GM18873 (cell line): Measurements from ENCODE around the gene GIT2.

ENCODE experiments used
- ATAC-seq: cut with Tn5 transposase; IDR thresholded peaks from one replicate; pipeline ENCODE4 v1.9.1; 2021; ENCODE audit warnings: mild to moderate bottlenecking, moderate library complexity, moderate number of reproducible peaks; ENCODE audit not compliant: unreplicated experiment, low FRiP score

GIT2 gene

DNA sequence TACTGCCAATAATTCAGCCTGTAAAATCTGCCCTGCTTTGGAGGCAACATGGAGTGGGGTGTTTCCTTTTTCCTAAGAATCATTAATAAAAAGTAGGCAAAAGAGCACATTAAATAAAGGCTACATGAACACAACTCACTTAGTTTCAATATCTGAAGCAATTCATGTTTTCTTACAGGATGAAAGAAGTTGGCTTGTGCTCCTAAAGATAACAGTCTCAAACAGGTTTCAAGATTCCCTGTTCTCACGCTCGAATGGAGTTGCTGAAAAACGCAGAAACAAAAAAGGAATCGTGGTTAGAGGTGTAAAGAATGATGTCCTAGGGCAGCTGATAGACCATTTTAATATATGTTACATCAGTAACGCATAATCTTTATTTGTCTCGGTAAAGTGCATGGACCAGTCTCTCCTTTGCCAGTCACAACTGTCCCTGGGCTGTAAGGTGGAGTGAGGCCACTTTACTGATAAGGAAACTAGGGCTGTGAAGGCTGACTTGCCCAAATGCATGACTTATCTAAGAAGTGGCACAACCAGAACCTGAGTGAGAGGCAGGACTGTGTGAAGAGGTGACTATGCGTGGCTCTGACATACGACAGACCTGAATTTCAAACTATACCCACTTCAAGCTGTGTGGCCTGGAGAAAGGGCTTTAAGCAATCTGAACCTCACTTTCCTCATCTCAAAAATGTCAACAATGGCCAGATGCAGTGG lies 12.6 kb downstream of the GIT2 start:
- no peak for ATAC-seq

- ATAC-seq: no peak
These were observed 14.0 kb downstream of the GIT2 start for GRCh38 chr12:109982210-109982609.

DNA sequence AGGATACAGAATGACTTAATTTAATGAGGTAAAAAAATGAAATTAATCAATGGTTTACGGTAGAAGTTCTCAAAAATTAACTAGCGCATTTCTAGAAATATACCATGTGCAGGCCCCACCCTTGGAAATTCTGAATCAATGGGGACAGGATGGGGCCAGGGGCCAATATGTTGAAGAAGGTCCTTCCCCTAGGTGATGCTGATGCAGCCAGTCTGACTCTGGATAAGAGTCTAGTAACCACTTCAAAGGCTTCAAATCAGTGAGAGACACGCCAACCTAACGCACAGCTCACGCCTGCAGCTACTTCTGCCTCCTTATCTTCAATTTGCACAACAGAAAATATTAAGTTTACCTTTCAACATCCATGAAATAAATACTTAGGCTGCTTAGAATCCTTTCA lies 14.9 kb downstream of the GIT2 start:
- ATAC-seq: no peak

DNA sequence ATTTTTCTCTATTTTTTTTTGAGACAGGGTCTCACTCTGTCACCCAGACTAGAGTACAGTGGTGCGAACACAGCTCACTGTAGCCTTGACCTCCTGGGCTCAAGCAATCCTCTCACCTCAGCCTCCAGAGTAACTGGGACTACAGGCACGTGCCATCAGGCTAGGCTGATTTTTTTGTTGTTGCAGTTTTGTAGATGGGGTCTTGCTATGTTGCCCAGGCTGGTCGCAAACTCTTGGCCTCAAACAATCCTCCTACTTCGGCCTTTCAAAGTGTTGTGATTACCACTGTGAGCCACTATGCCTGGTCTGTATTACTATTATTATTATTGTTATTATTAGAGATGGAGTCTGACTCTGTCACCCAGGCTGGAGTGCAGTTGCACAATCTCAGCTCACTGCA lies 23.3 kb downstream of the GIT2 start:
- no peak for ATAC-seq

DNA sequence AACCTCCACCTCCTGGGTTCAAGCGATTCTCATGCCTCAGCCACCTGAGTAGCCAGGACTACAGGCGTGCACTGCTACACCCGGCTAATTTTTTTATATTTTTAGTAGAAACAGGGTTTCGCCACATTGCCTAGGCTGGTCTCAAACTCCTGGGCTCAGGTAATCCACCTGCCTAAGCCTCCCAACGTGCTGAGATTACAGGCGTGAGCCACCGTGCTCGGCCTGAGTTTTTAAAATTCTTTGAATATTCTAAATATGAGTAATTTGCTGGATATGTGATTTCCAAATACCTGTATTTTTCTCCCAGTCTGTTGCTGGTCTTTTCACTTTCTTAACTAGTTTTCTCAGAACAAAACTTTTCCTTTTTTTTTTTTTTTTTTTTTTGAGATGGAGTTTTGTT lies 27.4 kb downstream of the GIT2 start:
- ATAC-seq: no peak

- ATAC-seq: no peak
These were observed 28.1 kb downstream of the GIT2 start for GRCh38 chr12:109968032-109968420.

DNA sequence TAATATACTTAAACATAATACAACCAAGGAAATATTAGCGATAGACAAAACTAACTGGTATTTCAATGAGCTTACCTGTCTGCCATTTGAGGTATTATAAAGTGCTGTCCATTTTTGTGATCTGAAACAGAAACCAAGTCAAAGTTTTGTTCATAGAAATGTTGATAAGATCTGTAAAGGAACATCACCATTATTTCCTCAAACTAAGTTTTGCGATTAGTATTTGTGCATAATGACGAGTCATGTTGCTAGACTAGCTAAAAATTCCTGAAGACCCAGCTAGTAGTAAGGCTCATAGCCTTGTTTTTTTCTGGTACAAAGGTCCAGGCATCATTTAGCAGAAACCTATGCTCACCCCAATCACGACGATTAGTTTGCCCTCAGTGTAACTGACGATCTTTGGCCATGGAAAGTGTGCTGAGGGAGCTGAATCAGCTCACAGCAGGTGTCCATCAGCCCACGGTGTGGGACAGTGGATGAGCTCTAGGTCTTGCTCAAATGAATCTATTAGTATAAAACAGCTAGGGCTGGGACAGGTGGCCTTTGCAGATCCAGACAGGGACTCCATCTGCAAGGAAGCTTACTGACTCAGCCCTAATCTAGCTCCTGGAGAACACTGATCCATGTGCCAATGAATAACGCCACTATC lies 28.7 kb downstream of the GIT2 start:
- no peak for ATAC-seq

- no peak for ATAC-seq
These were observed 29.6 kb downstream of the GIT2 start for GRCh38 chr12:109966546-109966945.

GRCh38 chr12:109963743-109964429 lies 32.3 kb downstream of the GIT2 start:
- ATAC-seq: no peak

- no peak for ATAC-seq
These were observed 32.8 kb downstream of the GIT2 start for GRCh38 chr12:109963330-109963729.

GRCh38 chr12:109962398-109962797 lies 33.8 kb downstream of the GIT2 start:
- ATAC-seq: no peak

DNA sequence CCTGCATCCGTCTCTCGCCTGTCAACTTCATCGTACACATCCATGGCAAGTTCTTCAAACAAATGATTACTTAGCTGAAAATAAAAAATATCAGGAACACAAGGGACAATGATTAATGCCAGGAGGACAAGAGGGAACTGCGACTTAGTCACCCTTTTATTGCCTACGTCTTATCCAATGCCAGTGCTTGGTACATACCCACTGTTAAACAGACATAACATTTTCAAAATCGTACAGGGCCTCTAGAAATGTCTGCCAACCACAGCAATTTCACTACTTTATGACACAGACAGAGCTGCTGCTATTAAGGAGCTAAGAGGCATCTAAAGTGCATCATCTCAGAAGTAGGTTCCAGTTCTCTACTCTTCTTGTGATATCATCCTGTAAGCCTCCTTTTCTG lies 34.6 kb downstream of the GIT2 start:
- ATAC-seq: no peak

DNA sequence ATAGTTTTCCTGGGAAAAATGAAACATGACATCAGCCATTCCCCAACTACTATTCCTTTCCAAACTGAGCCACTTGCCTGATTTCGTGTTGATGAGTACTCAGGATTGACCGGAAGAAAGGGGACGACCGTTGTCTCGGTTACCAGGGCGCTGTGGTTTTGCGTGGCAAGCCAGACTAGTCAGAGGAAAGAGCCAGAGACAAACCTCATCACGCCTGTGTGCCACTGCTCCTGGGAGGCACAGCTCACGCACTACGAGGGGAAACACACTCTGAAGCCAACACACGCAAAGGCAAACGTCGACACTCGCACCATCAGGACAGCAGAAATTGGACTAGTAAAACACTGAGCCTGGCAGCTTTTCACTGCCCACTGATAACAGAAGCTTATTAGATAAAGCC lies 35.0 kb downstream of the GIT2 start:
- no peak for ATAC-seq

DNA sequence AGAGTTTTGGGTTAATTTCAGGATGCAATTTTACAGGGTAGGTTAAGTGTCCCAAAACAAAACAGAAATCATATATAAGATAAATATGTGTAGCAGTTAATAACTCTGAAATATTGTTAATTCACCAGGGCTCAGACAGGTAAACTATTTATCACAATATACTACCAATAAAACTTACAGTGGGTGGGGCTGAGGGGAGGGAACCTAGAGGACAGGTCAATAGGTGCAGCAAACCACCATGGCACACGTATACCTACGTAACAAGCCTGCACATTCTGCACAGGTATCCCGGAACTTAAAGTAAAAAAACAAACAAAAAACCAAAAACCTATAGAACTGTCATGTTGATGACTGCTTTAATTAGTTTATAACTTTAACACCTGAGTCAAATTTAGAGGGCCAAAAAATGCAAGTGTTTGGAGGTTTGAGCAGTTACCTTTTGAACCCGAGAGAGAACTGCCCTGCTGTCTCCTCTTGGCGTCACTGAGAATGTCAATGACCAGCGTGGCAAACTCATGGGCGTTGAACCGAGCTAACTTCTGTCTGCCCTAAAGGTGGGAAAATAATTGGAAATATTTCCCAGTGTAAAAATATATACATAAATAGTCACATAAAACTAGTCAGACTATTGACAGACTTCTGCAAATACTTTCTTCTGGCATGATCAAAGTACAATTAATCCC lies 36.6 kb downstream of the GIT2 start:
- ATAC-seq: no peak

- no peak for ATAC-seq
These were observed 37.8 kb downstream of the GIT2 start for GRCh38 chr12:109958374-109958773.

DNA sequence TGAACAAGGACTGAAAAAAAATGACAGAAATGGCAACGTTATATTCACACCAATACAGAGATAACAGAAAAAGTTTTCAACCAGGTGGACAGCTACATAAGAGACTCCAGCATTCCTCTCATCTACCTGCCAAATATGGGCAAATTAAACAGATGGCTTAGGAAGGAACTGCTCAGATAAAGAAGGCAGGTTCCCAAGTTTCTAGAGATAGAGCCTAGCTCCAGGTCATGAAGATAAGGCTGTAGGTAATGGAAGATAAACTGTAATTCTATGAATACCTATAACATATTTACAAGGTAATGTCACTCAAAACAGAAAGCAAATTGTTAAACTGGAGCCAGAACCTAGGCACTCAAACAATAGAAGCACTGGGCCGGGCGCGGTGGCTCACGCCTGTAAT lies 42.5 kb downstream of the GIT2 start:
- no peak for ATAC-seq

DNA sequence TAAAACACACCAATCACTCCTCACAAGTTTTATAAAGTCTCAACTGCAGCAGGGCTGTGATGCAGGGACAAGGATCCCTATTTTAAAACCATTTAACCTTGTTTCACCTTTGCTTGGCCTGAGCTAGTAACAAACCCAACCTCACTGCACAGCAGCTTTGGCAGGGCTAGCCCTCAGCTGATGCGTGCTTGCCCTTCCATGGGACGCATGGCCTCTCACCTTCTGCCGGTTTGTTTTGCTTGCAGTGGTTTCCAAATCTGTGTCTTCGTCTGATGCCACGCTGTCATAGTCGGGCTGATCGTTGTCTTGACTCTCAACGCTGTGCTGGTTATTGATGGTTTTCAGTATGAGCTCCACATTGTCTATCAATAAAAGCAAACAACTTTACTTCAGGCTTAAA lies 43.3 kb downstream of the GIT2 start:
- no peak for ATAC-seq

DNA sequence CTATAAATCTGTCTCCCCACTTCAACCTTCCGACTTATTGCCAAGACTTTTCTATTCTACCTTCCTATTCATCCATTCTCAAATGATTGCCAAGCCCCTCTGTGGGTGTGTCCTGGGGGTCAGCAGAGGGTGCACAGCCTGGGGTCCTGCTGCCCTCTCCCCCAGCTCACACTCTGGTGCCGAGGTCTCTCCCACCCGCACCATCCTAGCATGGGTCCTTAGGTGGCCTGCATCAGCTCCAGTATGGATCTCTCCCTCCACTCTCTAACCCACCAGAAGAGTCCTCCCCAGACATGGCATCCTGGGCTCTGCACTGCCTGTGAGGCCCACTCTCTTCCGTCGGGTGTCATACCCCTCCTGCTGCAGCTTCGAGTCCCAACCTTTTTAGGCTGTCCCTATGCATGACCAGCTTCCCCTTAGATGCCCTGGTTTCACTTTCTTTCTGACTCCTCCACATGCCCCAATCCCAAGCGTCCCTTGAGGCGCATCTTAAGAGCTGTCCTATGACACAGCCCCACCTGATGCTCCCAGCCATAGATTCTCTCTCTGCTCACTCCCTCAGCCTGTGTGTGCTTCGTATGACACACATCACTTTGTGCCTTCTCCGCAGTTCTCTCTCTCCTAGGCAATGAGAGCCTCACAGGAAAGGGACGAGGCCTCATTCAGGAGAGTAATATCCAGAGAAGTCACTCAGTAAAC lies 43.9 kb downstream of the GIT2 start:
- no peak for ATAC-seq

DNA sequence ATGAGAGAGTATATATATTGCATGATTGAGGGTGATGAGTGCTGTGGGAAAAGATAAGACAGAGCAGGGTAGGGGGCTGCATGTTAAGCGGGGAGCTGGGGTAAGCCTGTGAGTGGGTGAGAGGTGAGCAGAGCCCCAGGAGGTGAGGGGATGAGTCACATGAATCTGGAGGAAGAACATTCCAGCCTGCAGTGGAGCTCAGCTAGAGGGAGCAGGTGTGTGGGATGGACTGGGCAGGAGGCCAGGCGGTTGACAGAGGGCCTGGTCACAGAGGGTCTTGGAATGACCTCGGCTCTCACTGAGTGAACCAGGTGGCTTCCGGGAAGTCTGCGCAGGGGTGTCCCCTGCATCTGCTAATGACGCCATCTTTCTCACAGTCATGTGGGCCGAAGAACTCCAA lies 44.4 kb downstream of the GIT2 start:
- no peak for ATAC-seq

DNA sequence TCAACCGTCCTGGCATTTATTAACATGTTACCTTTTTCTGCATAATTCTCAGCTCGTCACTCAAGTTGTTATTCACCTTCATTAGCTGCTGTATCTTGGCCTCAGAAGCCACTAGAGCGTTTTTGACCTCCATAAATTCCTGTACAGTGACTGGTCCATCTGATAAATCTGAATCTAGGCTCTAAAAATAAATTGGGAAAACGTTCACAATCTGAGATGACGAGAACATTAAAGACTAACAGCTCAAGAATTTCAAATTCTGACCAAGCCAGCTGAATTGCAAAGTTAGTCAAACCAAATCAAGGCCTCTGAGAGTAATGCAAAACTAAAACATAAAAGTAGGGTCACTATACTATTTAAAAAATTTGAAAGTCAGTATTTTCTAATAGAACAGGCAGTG lies 45.0 kb downstream of the GIT2 start:
- no peak for ATAC-seq

GRCh38 chr12:109950625-109951024 lies 45.5 kb downstream of the GIT2 start:
- no peak for ATAC-seq
